Uterus (tissue), 4 donors: ENCODE measurements around the gene CDSN. TPM values are rescaled to one million over a fixed set of nuclear protein-coding genes. Genes with fewer than 3 reads are reported as not detected.

Experiments
- DNase-seq, 2 donors: peaks; one replicate each; pipeline ENCODE4 v3.0.0-alpha.2; 2019 to 2020
- H3K27ac ChIP-seq, 2 donors: fragments of 200-600 bp; sonication (generic); 1 replicate in 1 of 2; 2 replicates in 1 of 2; pipeline ENCODE4 v1.5.1; 2016 to 2018
- H3K27me3 ChIP-seq, 2 donors: fragments of 200-600 bp; sonication (generic); one replicate each; pipeline ENCODE4 v1.5.1; 2018 to 2019; ENCODE audit warnings: control low read depth in 1 of 2
- H3K36me3 ChIP-seq, 2 donors: fragments of 200-600 bp; sonication (generic); one replicate each; pipeline ENCODE4 v1.5.1; 2019; ENCODE audit warnings: control low read depth in 1 of 2
- H3K4me1 ChIP-seq, 2 donors: fragments of 200-600 bp; sonication (generic); one replicate each; pipeline ENCODE4 v1.5.1; 2018 to 2019; ENCODE audit warnings: control low read depth in 1 of 2
- H3K4me3 ChIP-seq, 2 donors: fragments of 200-600 bp; sonication (generic); 1 replicate in 1 of 2; 2 replicates in 1 of 2; pipeline ENCODE4 v1.5.1; 2018 to 2019; ENCODE audit warnings: mild to moderate bottlenecking in 1 of 2
- H3K9me3 ChIP-seq, 2 donors: fragments of 200-600 bp; sonication (generic); one replicate each; pipeline ENCODE4 v1.5.1; 2019; ENCODE audit warnings: control low read depth in 1 of 2
- CTCF ChIP-seq, 4 experiments: fragments of 200-600 bp in 2 of 4; fragments of 450-650 bp in 2 of 4; sonication (generic) in 2 of 4; IDR thresholded peaks; one replicate each; pipeline ENCODE4 v1.5.1; 2016 to 2019; ENCODE audit warnings: antibody characterized with exemption in 4 of 4, mild to moderate bottlenecking in 2 of 4, moderate library complexity in 1 of 4
- POLR2A ChIP-seq, 2 donors: fragments of 450-650 bp; IDR thresholded peaks; one replicate each; pipeline ENCODE4 v1.6.1; 2016; ENCODE audit warnings: antibody characterized with exemption in 2 of 2, mild to moderate bottlenecking in 1 of 2, moderate library complexity in 1 of 2
- intact Hi-C: fragments of 100-400 bp; cut with DNase I; formaldehyde crosslinking; loops from one replicate; pipeline ENCODE4 v1.15.1; 2023; ENCODE audit warnings: low total_unique reads
- total RNA-seq, 4 donors: library from RNA; depleted of rRNA in 3 of 4; stranded (reverse); fragments of >200 nt in 3 of 4; gene quantifications; one replicate each; pipeline versions ENCODE4 v1.1.0 to v1.2.4, GENCODE V29; 2014 to 2023
- donor health status: DM: yes; HTN: yes; CAD: no.

The CDSN gene
- total RNA-seq, 4 donors from 2014 or later, result 0.28 TPM; not detected in 3

GRCh38 chr6:31111712-31112111 lies 8.5 kb downstream of the CDSN start:
- H3K36me3 ChIP-seq, result no peaks in the 10 kb centered on the region
- H3K9me3 ChIP-seq, result no peaks in the 10 kb centered on the region
- DNase-seq, result no peak
- H3K4me3 ChIP-seq, result no peak overlapping the region
- H3K27ac ChIP-seq, result no peak overlapping the region
- TF ChIP-seq CTCF (IDR thresholded peaks at IDR 0.05), result no peak
- no peak for TF ChIP-seq POLR2A (IDR thresholded peaks at IDR 0.05)
- intact Hi-C loops, result no loop called here
- H3K4me1 ChIP-seq, result peaks cover 0 to 8% of the 10 kb centered on the region in 2 donors
- no peaks in the 10 kb centered on the region for H3K27me3 ChIP-seq

- intact Hi-C loops, result no loop called here
- H3K27ac ChIP-seq, result no peak overlapping the region
- no peaks in the 10 kb centered on the region for H3K36me3 ChIP-seq
- no peaks in the 10 kb centered on the region for H3K27me3 ChIP-seq
- H3K9me3 ChIP-seq, result no peaks in the 10 kb centered on the region
- TF ChIP-seq CTCF (IDR thresholded peaks at IDR 0.05) (no peak), POLR2A (IDR thresholded peaks at IDR 0.05) (no peak)
- DNase-seq, result no peak
- no peak overlapping the region for H3K4me3 ChIP-seq
- peaks cover 0 to 8% of the 10 kb centered on the region in 2 donors for H3K4me1 ChIP-seq
Measured at GRCh38 chr6:31110825-31111582, 9.2 kb downstream of the CDSN start.

GRCh38 chr6:31107052-31107451 lies 13.2 kb downstream of the CDSN start:
- intact Hi-C loops, result no loop called here
- no peaks in the 10 kb centered on the region for H3K36me3 ChIP-seq
- no peaks in the 10 kb centered on the region for H3K27me3 ChIP-seq
- H3K4me3 ChIP-seq, result no peak overlapping the region
- TF ChIP-seq CTCF (IDR thresholded peaks at IDR 0.05), result no peak
- TF ChIP-seq POLR2A (IDR thresholded peaks at IDR 0.05), result no peak
- no peak for DNase-seq
- no peak overlapping the region for H3K27ac ChIP-seq
- no peaks in the 10 kb centered on the region for H3K9me3 ChIP-seq
- H3K4me1 ChIP-seq, result no peaks in the 10 kb centered on the region

GRCh38 chr6:31103136-31103535 lies 17.1 kb downstream of the CDSN start:
- Histone ChIP-seq H3K9me3 (no peaks in the 10 kb centered on the region), H3K27me3 (no peaks in the 10 kb centered on the region), H3K4me1 (no peaks in the 10 kb centered on the region), H3K27ac (no peak overlapping the region), H3K36me3 (no peaks in the 10 kb centered on the region), H3K4me3 (no peak overlapping the region)
- TF ChIP-seq POLR2A (IDR thresholded peaks at IDR 0.05), result no peak
- TF ChIP-seq CTCF (IDR thresholded peaks at IDR 0.05), result no peak
- no peak for DNase-seq
- intact Hi-C loops, result no loop called here

GRCh38 chr6:31098449-31098938 lies 21.8 kb downstream of the CDSN start:
- Histone ChIP-seq H3K36me3 (no peaks in the 10 kb centered on the region), H3K4me1 (no peaks in the 10 kb centered on the region), H3K27ac (no peak overlapping the region), H3K4me3 (no peak overlapping the region), H3K9me3 (no peaks in the 10 kb centered on the region), H3K27me3 (no peaks in the 10 kb centered on the region)
- TF ChIP-seq POLR2A (IDR thresholded peaks at IDR 0.05), result no peak
- no peak for TF ChIP-seq CTCF (IDR thresholded peaks at IDR 0.05)
- intact Hi-C loops, result no loop called here
- DNase-seq, result no peak
